Liver (tissue), 3 donors: ENCODE data around the gene ARHGEF25.

Experiments
- CTCF ChIP-seq: fragments of 150-350 bp; IDR thresholded peaks from 2 replicates; pipeline ENCODE4 v1.5.1; 2017; ENCODE audit warnings: improper control_type of control experiment, low read depth, low read length; ENCODE audit not compliant: missing input control
- EGR1 ChIP-seq, 2 donors: IDR thresholded peaks; 2 replicates each; pipeline ENCODE4 v1.6.1; 2016 to 2018; ENCODE audit warnings: antibody characterized with exemption in 2 of 2, low read depth in 2 of 2
- HNF4G ChIP-seq: IDR thresholded peaks from 2 replicates; pipeline ENCODE4 v1.6.1; 2016; ENCODE audit warnings: antibody characterized with exemption
- JUND ChIP-seq, 2 donors: IDR thresholded peaks; 2 replicates each; pipeline ENCODE4 v1.6.1; 2016; ENCODE audit warnings: antibody characterized with exemption in 2 of 2
- RAD21 ChIP-seq, 2 donors: IDR thresholded peaks; 2 replicates each; pipeline ENCODE4 v1.6.1; 2016; ENCODE audit warnings: antibody characterized with exemption in 2 of 2, mild to moderate bottlenecking in 2 of 2
- SP1 ChIP-seq: IDR thresholded peaks from 2 replicates; pipeline ENCODE4 v1.6.1; 2018; ENCODE audit warnings: antibody characterized with exemption, mild to moderate bottlenecking
- donor health status: healthy.
- donor health status: healthy.

- TF ChIP-seq SP1: no peak
- TF ChIP-seq CTCF: no peak
- no peak for TF ChIP-seq RAD21 (IDR thresholded peaks at IDR 0.05)
- TF ChIP-seq JUND (IDR thresholded peaks at IDR 0.05): no peak
- no peak for TF ChIP-seq EGR1 (IDR thresholded peaks at IDR 0.05; ENCODE audit: low read depth in 2 of 2)
- TF ChIP-seq HNF4G: no peak
Observed at GRCh38 chr12:57654042-57654441, 42.8 kb downstream of the ARHGEF25 start.
